Midbrain (tissue), 1 donor: ENCODE measurements around the gene ABI3BP.
A peak's percentile ranks its signal among the peaks of the same experiment; 100 is the strongest.

Source experiments
- DNase-seq: peaks from one replicate; lab custom pipeline; 2025; lab: John Stamatoyannopoulos, UW

The ABI3BP gene

DNA sequence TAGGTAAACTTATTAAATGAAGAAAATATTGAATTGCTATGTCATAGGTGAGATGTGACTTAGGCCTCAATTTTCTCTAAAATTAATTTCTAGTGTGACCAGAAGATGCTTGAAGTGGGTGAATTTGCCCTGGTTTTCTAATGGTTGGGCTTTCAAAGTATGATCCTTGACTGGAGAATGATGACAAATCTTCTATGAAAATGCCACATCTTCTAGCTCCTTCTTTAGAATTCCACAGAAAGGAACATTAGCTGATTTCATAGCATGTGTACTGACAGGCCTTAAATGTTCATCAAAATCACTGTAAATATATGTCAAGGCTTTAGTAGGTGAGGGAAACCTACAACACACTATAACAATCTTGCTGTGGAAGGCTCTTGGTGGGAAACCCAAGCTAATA lies 8.9 kb downstream of the ABI3BP start:
- no peak for DNase-seq

DNA sequence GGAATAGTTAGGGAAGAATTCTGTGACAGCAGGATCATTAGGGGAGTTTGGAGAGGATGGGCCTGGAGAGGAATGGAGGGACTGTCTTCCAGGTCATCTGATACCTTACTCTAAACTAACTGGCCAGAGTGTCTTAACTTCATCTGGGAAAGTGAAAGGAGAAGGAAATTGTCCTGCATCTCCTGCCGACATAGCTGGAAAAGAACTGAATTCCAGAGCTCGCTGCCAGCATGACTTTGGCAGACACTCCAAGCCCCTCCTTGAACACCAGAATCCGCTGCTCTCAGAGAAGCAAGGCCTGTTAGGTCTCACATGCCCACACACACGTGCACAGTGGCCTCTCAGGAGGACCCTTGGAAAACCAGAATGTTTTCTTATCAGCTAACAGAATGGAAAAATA lies 10.5 kb downstream of the ABI3BP start:
- DNase-seq, result peak; percentile 23

- DNase-seq, result no peak
These were observed 11.9 kb downstream of the ABI3BP start for GRCh38 chr3:100981164-100981911.

DNA sequence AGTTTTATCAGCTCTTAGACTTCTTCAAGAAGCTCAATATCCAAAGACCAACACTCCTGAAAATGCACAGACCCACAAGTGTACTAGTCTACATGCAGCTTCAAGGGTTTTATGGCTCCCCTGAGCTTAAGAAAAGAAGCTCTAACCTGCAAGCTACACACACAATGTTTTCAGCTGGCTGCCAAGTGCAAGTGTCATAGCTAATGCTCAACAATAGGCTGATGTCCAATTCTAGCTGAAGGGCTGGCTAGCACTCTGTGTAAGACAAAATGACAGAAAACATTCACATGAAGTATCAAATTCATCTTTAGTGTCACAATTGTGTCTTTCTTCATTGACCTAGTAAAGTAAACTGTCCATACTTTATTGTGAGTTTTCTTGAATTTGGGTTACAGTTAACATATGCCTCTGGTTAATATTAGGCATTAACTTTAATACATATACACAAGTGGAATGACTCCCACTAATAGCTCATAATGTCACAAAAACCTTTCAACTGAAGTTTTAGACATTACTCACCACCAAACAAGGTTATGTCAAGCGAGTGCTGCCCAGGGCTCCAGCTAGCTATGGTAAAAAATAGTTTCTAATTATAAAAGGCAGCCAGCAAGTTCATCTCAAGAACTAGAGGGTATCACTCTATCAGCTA lies 15.1 kb downstream of the ABI3BP start:
- no peak for DNase-seq

- no peak for DNase-seq
These were observed 16.6 kb downstream of the ABI3BP start for GRCh38 chr3:100976611-100977010.

DNA sequence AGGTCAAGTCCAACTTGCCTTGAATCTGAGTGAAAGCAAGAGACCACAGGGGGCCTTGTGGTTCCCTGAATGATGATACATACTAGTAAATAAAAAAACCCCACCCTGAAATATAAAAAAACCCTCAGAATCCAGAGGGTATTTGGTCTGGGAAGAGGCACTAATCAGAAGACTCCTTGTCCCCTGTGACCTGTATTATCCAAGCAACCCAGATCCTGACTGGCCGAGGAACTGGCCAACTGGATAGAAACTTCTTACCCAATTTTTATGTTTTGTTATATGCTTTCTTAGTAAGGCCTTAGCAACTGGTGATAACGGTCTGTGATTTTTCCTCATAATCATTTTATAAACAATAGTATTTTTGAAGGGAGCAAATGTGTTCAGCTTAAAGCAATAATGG lies 17.5 kb downstream of the ABI3BP start:
- no peak for DNase-seq

GRCh38 chr3:100973594-100973993 lies 19.6 kb downstream of the ABI3BP start:
- DNase-seq, result no peak

GRCh38 chr3:100972867-100973266 lies 20.4 kb downstream of the ABI3BP start:
- DNase-seq, result no peak

GRCh38 chr3:100972301-100972844 lies 20.8 kb downstream of the ABI3BP start:
- DNase-seq, result no peak

DNA sequence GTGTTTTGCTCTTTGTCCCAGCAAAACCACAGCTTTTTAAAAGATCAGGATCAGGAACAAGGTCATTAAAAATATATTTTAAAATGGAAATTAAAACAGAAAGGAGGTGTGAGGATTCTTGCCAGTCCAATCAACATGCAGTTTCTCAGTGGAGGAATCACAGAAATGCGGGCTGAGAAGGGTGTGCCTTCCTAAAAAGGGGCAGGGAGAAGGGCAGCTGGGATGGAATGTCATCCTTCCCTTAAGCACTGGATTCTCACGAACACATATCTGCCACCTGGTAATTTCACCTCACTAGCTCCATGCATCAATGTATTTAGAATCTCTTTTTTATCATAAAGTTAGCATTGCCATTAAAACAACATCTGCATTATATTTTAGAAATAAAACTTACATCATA lies 21.4 kb downstream of the ABI3BP start:
- DNase-seq, result no peak

DNA sequence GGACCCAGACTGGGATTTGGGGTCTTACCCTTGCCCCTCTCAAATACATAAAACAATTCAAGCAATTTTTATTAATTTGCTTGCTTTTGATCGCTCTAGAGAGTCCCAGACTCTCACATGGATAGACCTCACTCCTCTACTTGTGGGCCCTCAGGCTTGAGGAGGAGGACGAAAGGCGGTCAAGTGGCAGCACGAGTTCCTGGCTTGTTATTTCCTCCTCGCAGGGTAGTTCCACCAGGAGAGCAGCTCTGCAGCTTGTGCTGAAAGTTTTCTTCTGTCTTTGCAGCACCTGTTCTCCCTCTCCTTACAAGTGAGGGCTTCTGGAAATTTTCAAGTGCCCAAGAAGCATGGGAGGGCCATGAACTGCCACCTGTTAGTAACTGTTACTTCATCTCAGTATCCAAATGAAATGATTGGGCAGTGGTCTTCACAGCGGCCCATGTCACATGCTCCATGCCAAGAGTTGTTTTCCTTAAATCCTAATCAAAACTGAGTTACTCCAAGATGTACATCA lies 22.7 kb downstream of the ABI3BP start:
- DNase-seq, result no peak

- no peak for DNase-seq
These were observed 24.0 kb downstream of the ABI3BP start for GRCh38 chr3:100968932-100969906.

DNA sequence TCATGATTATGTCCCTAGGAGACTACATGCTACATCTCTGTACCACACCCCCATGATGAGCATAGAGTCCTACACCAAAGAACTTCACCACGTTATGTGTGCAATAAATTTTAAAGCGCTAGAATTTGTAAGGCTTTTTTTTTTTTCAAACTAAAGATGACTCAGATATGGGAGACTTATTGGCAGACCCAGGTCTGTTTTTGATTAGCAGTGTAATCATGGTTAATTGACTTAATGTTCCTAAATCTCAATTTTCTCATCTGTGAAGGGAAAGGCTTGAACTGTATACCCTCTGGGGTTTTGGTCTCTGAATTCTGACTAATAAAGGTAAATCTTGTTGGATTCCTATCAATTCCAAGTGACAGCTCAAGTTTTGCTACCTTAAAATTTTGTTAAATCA lies 26.4 kb downstream of the ABI3BP start:
- DNase-seq, result no peak

DNA sequence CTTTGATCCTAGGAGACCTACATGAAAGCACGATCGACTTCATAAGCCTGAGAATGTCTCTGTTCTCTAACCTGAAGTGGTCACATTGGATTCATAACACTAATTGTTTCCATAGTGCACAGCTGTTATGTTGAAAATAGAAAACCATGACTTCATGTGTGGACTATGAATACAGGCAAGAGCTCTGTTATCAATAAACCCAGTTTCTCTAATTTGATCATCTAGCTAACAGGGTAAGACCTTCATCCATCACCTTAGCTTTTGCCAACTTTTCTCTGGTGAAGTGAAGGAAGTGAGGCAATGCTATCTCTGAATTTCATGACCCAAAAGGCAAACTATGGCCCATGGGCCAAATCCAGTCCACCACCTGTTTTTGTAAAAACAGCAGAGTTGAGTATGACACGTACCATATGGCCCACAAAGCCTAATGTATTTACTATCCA lies 27.2 kb downstream of the ABI3BP start:
- DNase-seq, result no peak

GRCh38 chr3:100963041-100963440 lies 30.2 kb downstream of the ABI3BP start:
- no peak for DNase-seq

DNA sequence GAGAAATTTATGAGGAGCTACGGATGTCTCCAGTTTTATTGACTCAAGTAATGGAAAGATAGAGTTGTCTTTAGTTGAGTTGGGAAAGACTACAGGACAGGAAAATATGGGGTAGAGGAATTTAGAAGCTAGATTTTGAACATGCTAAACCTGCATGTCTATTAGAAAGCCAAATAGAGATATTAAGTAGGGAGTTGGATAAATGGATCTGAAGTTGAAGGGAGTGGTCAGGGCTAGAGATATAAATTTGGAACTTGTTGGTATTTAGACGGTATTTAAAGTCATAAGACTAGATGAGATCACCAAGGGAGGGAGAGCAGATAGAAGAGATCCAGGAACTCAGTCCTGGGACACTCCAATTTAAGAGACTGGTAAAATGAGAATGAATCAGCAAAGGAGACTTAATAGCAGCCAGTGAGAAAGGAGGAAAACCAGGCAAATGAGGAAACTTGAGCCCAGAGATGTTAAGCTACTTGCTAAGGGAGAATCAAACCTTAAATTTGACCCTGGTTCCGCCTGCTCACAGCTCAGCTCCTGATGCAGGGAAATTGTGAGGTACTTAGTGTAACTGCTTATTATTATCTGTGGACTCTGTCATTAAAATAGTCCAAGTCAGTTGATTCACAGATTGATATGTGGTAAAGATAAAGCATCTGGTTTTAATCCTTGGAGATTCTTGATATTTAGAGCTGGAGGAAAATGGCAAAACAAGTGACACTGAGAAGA lies 35.8 kb downstream of the ABI3BP start:
- DNase-seq, result no peak

- no peak for DNase-seq
These were observed 36.9 kb downstream of the ABI3BP start for GRCh38 chr3:100956276-100956675.

- no peak for DNase-seq
These were observed 38.2 kb downstream of the ABI3BP start for GRCh38 chr3:100954990-100955389.

DNA sequence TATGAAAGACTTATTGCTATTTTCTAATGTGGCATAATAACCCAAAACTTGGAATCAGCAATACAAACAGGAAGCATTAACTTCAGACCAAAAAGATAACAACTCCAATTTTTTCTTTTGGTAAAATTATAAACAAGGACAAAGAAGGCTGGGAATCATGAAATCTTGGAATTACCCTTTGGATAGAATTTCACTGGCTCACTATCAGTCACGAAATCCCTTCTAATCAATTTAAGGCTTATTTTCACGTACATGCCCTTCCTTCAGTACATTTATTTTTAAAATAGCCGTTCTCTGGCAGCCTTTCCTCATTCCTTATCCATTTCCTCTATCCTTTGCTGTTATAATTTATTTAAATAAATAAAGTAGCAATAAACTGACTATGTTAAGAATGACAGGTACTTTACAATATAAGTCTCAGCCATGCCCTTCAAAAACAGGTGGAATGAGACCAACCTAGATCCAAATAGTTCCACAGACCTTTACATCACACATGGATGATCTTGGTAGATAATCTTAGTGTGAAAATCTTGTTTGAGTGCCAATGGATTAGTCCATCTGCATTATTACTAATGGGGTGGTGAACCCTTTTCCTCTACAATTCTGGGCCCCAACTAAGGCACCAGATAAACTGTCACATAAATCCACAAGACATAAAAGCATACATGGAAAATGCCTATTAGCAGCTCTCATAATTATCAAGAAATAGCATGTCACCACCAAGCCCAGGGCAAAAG lies 38.9 kb downstream of the ABI3BP start:
- no peak for DNase-seq

DNA sequence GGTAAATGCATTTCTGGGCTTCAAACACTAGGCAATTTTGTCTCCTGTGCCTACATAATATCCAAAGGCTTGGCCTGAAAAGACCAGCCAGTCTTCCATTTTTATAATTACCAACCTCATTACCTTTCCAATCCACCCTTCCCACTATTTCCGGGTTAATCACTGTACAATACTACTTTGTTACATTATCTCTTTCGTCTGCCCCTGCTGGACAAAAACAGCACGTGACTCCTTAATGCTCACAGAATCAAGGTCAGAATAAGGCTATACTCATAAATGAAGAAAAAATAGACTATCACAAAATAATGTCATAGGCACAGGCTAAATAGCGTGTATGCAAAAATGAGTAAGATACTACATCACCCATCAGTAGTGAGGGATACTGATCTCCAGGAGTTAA lies 40.1 kb downstream of the ABI3BP start:
- no peak for DNase-seq

- no peak for DNase-seq
These were observed 46.1 kb downstream of the ABI3BP start for GRCh38 chr3:100947119-100947518.
